Measurements from ENCODE around the gene KCNA10.

Gene KCNA10

DNA sequence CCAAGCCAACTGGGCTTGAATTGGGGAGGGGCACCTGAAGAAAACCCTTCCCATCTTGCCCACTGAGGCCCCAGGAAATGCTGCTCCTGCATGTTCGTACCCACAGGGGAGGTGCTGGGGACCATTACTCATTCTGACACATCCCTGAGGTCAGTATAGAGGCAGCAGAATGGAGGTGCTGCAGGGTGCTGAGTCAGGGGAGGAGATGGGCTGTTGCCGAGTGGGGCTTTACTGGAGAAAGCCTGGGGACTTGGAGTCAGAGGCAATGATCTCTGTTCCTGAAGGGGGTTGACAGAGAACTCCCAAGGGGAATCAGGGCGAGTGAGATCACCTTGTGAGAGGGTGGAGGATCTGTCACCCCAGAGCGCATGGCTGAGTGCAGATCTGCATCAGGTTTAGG lies 40.2 kb upstream of the KCNA10 start:
- TF ChIP-seq, protein P1, sequence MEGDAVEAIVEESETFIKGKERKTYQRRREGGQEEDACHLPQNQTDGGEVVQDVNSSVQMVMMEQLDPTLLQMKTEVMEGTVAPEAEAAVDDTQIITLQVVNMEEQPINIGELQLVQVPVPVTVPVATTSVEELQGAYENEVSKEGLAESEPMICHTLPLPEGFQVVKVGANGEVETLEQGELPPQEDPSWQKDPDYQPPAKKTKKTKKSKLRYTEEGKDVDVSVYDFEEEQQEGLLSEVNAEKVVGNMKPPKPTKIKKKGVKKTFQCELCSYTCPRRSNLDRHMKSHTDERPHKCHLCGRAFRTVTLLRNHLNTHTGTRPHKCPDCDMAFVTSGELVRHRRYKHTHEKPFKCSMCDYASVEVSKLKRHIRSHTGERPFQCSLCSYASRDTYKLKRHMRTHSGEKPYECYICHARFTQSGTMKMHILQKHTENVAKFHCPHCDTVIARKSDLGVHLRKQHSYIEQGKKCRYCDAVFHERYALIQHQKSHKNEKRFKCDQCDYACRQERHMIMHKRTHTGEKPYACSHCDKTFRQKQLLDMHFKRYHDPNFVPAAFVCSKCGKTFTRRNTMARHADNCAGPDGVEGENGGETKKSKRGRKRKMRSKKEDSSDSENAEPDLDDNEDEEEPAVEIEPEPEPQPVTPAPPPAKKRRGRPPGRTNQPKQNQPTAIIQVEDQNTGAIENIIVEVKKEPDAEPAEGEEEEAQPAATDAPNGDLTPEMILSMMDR (IDR thresholded peaks at IDR 0.05; ENCODE audit: low read depth, low read length): no peak
- no peak for TF ChIP-seq MYC (IDR thresholded peaks at IDR 0.05; ENCODE audit: low read depth, low read length)
- TF ChIP-seq, protein P2, sequence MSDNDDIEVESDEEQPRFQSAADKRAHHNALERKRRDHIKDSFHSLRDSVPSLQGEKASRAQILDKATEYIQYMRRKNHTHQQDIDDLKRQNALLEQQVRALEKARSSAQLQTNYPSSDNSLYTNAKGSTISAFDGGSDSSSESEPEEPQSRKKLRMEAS (IDR thresholded peaks at IDR 0.05; ENCODE audit: low read depth, low read length): no peak
- TF ChIP-seq POLR2A (IDR thresholded peaks at IDR 0.05; ENCODE audit: extremely low read depth, insufficient read length): no peak
- H3K4me3 ChIP-seq (ENCODE audit: low read depth, low read length): no peak overlapping the region
- DNase-seq (ENCODE audit: low read depth): peak; percentile 3

DNA sequence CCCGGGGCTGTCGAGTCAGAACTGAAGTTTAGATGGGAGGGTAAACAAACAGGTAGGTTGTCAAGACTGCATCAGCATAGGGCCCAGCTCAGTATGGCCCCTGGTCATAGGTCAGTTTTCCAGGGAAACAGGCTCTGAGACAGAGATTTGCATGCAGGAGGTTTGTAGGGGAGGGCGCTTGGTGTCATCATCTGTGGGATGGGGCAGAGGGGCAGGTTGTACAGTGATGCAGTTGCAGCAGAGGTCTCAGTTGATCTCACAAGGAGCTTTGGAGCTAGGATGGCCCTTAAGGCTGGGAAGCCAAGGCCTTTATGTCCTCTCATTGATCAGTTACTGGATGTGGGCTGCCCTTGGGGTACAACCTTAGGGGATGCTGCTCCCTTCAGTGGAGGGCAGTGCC lies 38.5 kb upstream of the KCNA10 start:
- DNase-seq (ENCODE audit: low read depth): no peak
- no peak for TF ChIP-seq POLR2A (IDR thresholded peaks at IDR 0.05; ENCODE audit: extremely low read depth, insufficient read length)
- TF ChIP-seq, protein P2 (IDR thresholded peaks at IDR 0.05; ENCODE audit: low read depth, low read length): no peak
- TF ChIP-seq, protein P1 (IDR thresholded peaks at IDR 0.05; ENCODE audit: low read depth, low read length): no peak
- no peak for TF ChIP-seq MYC (IDR thresholded peaks at IDR 0.05; ENCODE audit: low read depth, low read length)
- no peak overlapping the region for H3K4me3 ChIP-seq (ENCODE audit: low read depth, low read length)

DNA sequence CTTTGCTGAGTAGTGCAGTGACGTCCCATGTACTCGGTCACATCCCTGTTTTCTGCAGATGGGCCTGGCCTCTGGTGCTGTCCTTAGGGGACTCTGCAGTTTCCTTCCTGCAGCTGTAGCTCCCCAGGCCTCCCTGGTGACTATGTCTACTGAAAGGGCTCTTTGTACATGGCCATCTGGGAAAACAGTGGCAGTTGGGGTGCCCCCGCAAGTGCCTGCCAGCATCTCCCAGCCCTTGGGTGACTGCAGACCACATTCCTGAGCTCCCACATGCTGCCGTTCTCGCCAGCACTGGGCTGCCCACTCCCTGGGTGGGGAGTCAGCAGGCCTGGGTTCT lies 37.5 kb upstream of the KCNA10 start:
- TF ChIP-seq POLR2A (IDR thresholded peaks at IDR 0.05; ENCODE audit: extremely low read depth, insufficient read length) (no peak), MYC (IDR thresholded peaks at IDR 0.05; ENCODE audit: low read depth, low read length) (no peak)
- TF ChIP-seq, protein P1 (IDR thresholded peaks at IDR 0.05; ENCODE audit: low read depth, low read length): no peak
- TF ChIP-seq, protein P2 (IDR thresholded peaks at IDR 0.05; ENCODE audit: low read depth, low read length): no peak
- DNase-seq (ENCODE audit: low read depth): no peak
- H3K4me3 ChIP-seq (ENCODE audit: low read depth, low read length): no peak overlapping the region

DNA sequence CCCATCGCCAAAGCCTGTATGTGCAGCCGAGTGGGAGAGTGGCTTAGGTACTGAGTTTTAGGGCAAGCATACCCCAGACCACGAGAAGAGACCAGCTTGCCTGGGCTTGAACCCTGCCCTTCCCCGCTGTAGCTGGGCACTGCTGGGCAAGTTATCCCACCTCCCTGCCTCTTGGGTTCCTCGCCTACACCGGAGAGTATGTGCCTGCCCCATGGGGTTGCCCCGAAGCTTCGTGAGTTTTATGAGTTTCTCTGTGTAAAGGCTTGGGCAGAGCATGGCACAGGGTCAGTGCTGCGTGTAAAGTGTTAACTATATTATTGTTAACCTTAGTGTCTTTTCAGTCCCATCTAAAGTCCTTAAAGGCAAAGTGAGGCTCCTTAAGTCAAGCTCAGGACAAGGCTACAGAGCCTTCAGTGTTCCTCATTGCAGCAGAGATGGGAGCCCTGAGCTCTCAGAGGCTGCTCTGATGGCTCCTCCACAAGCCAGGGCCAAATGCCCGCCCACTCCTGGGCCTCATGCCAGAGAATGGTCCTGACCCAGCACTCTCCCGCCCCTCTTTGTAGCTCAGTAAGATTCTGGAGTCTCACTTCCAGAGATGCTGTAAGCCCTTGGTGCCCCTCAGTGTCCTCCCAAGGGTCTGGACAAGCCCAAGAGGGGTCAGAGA lies 37.0 kb upstream of the KCNA10 start:
- no peak overlapping the region for H3K4me3 ChIP-seq (ENCODE audit: low read depth, low read length)
- DNase-seq (ENCODE audit: low read depth): no peak
- TF ChIP-seq MYC (IDR thresholded peaks at IDR 0.05; ENCODE audit: low read depth, low read length) (no peak), POLR2A (IDR thresholded peaks at IDR 0.05; ENCODE audit: extremely low read depth, insufficient read length) (no peak)
- TF ChIP-seq, protein P1 (IDR thresholded peaks at IDR 0.05; ENCODE audit: low read depth, low read length): no peak
- TF ChIP-seq, protein P2 (IDR thresholded peaks at IDR 0.05; ENCODE audit: low read depth, low read length): no peak

DNA sequence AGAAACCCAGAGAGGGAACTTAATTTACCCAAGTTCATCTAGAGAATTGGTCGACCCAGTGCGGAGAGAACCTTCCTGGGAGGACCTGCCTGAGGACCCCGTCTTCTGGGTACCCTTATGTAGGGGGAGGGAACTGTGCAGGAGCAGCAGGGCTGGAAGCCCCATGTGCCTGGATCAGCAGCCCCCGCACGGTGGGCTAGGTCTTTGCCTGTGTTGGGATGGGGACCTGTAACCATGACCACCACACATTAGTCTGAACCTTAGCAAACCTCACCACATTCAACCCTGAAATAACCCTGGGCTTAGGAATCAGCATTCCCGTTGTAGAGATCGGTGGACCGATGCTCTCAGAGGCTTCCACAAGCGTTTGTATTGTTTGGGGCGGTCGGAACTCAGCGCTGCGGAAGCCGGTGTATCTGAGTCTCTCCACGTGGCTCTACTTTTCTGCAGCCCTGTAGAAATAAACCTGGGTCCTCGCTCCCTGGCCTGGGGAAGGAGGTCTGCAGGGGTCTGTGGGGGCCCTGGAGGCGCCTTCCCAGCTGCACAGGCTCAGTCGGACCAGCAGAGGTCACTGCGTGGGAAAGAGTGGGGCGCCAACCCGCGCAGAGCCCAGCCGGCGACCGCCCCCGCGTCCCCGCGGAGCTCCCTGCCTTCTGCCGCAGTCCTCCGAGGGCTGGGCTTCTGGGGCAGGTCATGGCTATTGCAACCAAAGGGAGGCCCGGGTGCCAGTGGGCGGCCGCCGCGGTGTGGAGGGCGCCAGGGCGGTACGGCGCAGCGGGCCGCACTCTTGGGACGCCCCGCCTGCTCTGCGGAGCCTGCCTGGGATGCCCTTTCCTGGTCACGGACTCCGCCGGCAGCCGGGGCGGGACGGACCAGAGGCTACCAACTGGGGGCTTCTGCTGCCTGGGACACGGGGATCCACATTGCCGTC lies 36.2 kb upstream of the KCNA10 start:
- TF ChIP-seq, protein P2 (IDR thresholded peaks at IDR 0.05; ENCODE audit: low read depth, low read length): no peak
- TF ChIP-seq, protein P1 (IDR thresholded peaks at IDR 0.05; ENCODE audit: low read depth, low read length): peak; percentile 52
- peak; percentile 51 for DNase-seq (ENCODE audit: low read depth)
- no peak overlapping the region for H3K4me3 ChIP-seq (ENCODE audit: low read depth, low read length)
